K562 (cell line): ENCODE data around the gene CGB3.

ENCODE experiments used
- CBX5 ChIP-seq: IDR thresholded peaks from 2 replicates; pipeline ENCODE4 v1.6.1; 2014; ENCODE audit warnings: low read depth, borderline replicate concordance
- POLR2A ChIP-seq: fragments of 450-650 bp; conservative IDR thresholded peaks from 2 replicates; pipeline ENCODE4 v1.6.1; 2016
- ZBTB49 ChIP-seq: sonication (generic); formaldehyde crosslinking; IDR thresholded peaks from 2 replicates; pipeline ENCODE4 v1.8.0; 2022; ENCODE audit warnings: missing genetic modification reagents, mild to moderate bottlenecking, borderline replicate concordance
- ZKSCAN8 ChIP-seq: fragments of 200-800 bp; sonication (Bioruptor generic); IDR thresholded peaks from 2 replicates; pipeline ENCODE4 v1.6.1; 2016; ENCODE audit warnings: missing genetic modification characterization, missing compliant biosample characterization
- ZNF174 ChIP-seq: fragments of 250-450 bp; sonication (Bioruptor Pico); IDR thresholded peaks from 2 replicates; pipeline ENCODE4 v1.4.0; 2020; ENCODE audit warnings: mild to moderate bottlenecking
- ZNF507 ChIP-seq: conservative IDR thresholded peaks from 2 replicates; pipeline ENCODE4 v1.6.1; 2017; ENCODE audit warnings: missing genetic modification characterization, missing compliant biosample characterization
- ZNF830 ChIP-seq: fragments of 250-450 bp; sonication (Bioruptor Pico); IDR thresholded peaks from 2 replicates; pipeline ENCODE4 v1.5.0; 2021; ENCODE audit warnings: mild to moderate bottlenecking
- TF ChIP-seq, protein P1 (sequence below), 3 experiments: IDR thresholded peaks in 2 of 3; conservative IDR thresholded peaks in 1 of 3; 2 replicates each; pipeline ENCODE4 v1.5.1; 2011 to 2012; ENCODE audit warnings: low read length in 3 of 3, mild to moderate bottlenecking in 3 of 3, control low read depth in 2 of 3, improper control_type of control experiment in 1 of 3, inconsistent platforms in 1 of 3, low read depth in 1 of 3, mixed read lengths in 1 of 3, moderate library complexity in 1 of 3; ENCODE audit not compliant: insufficient read depth in 2 of 3

DNA sequence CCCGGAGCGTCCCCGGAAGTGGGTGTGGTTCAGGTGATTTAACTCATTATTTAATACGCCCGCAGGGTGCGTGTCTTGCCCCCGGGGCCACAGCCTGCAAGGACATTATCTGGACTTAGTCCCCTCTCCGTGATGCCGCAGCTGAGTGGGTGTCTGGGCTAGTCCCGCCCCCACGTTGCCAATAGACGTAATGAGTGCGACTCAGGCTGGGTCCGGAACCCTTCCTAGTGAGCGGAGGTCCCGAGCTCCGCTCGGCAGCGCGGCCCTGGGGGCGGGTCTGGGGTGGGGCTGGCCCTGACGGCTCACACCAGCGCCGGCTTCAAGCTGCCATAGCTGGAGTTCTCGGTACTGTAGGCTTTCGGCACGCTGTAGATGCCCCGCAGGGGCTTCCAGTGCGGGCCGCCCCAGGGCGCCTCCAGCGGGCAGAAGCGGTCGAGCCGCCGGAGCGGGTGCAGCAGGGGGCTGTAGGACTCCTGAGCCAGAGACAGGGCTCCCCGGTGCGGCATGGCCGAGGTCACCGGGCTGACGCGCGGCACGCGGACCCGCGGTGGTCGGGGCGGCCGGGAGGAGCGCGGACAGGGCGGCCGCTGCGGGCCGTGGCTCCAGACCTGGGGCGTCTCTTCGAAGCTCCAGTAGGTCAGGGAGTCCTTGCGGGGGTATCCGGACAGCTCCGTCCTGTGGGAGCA is 6.3 kb downstream of the CGB3 start:
- TF ChIP-seq POLR2A (peak; percentile 55; the same call in 1 of the 2 replicates), ZBTB49 (CRISPR knock-in tag) (no peak), CBX5 (no peak), ZNF174 (CRISPR knock-in tag) (no peak), ZNF507 (tag) (no peak), ZKSCAN8 (CRISPR knock-in tag) (no peak), ZNF830 (CRISPR knock-in tag) (no peak)
- TF ChIP-seq, protein P1, sequence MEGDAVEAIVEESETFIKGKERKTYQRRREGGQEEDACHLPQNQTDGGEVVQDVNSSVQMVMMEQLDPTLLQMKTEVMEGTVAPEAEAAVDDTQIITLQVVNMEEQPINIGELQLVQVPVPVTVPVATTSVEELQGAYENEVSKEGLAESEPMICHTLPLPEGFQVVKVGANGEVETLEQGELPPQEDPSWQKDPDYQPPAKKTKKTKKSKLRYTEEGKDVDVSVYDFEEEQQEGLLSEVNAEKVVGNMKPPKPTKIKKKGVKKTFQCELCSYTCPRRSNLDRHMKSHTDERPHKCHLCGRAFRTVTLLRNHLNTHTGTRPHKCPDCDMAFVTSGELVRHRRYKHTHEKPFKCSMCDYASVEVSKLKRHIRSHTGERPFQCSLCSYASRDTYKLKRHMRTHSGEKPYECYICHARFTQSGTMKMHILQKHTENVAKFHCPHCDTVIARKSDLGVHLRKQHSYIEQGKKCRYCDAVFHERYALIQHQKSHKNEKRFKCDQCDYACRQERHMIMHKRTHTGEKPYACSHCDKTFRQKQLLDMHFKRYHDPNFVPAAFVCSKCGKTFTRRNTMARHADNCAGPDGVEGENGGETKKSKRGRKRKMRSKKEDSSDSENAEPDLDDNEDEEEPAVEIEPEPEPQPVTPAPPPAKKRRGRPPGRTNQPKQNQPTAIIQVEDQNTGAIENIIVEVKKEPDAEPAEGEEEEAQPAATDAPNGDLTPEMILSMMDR (IDR thresholded peaks at IDR 0.05 in 2 of 3, conservative IDR thresholded peaks at IDR 0.05 in 1 of 3; ENCODE audit: insufficient read depth in 2 of 3, low read depth in 1 of 3, low read length in 3 of 3): peak; percentile 51 to 72 (median 58); a peak in 5 of 6 replicates
